ENCODE results near the gene ZFP91. TPM values are rescaled to one million over a fixed set of nuclear protein-coding genes. Genes with fewer than 3 reads are reported as not detected.

Gene ZFP91
- total RNA-seq, 4 donors from 2014 or later, result 64.9 to 94.8 (median 89.7) TPM

DNA sequence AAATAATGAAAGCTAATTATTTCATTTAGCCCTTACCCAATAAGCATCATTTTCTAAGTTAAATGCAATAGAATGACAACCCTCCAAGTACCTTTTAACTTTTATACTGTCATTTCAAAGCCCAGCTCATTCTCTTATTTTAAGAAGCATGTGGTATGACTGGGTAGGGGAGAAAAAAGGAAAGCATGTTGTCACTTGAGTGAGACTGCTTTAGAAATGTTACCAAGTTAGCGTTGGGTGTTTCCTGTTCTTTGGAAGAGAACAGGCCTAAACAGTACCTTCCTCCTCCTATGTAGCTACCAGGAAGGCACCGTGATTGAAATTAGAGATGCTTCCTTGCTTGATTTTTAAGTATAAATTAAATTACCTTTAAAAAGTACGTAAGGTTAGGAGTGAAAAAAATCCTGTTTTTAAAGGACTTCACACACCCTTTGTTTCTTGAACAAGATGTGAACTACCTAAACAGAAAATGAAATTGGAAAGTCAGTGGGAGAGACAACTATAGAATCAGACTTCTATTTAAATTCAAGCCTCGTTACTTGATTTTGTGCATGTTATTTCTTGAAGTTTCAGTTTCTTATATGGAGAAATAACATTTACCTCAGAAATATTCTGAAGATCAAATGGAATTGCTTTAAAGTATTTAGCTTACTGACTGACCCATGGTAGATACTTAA is 42.9 kb downstream of the ZFP91 start:
- H3K36me3 ChIP-seq, result peaks cover 6 to 75% of the 10 kb centered on the region in 2 donors
- TF ChIP-seq EP300 (IDR thresholded peaks at IDR 0.05) (no peak), POLR2AphosphoS5 (IDR thresholded peaks at IDR 0.05) (no peak), POLR2A (IDR thresholded peaks at IDR 0.05) (no peak)
- TF ChIP-seq, protein P1, sequence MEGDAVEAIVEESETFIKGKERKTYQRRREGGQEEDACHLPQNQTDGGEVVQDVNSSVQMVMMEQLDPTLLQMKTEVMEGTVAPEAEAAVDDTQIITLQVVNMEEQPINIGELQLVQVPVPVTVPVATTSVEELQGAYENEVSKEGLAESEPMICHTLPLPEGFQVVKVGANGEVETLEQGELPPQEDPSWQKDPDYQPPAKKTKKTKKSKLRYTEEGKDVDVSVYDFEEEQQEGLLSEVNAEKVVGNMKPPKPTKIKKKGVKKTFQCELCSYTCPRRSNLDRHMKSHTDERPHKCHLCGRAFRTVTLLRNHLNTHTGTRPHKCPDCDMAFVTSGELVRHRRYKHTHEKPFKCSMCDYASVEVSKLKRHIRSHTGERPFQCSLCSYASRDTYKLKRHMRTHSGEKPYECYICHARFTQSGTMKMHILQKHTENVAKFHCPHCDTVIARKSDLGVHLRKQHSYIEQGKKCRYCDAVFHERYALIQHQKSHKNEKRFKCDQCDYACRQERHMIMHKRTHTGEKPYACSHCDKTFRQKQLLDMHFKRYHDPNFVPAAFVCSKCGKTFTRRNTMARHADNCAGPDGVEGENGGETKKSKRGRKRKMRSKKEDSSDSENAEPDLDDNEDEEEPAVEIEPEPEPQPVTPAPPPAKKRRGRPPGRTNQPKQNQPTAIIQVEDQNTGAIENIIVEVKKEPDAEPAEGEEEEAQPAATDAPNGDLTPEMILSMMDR (IDR thresholded peaks at IDR 0.05), result no peak
- H3K4me1 ChIP-seq, result peaks cover 3 to 26% (median 6%) of the 10 kb centered on the region in 3 donors
- 61 to 72% methylated on average over 4 of the region's 4 CpGs for WGBS, 2 donors (ENCODE audit: low coverage in 1 of 2)
- no peaks in the 10 kb centered on the region for H3K27me3 ChIP-seq
- no peak overlapping the region for H3K4me3 ChIP-seq
- H3K27ac ChIP-seq, result peak overlapping the region in 2 of 4 donors; percentile 16 to 36
- H3K9me3 ChIP-seq, result no peaks in the 10 kb centered on the region
- no peak for ATAC-seq

DNA sequence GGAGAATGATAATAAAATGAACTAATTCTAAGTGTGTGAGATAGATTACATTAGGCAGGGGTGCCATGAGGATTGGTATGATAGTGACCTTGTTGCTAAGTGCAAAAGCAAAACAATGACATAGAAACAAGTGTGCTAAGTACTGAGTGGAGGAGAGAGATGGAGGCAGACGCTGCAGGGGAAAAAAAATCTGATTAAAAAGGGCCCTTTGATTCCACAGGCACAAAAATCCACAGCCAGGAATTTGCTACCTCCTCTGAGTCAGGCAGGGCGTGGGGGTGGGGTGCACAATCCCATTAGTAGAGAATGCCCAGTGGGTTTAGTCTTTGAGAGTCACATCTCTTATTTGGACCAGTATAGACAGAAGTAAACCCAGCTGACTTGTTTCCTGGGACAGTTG is 43.5 kb downstream of the ZFP91 start, which contains the start of gene CNTF:
Gene CNTF, plus strand, starts transcription at position 322 of the 400 bp plus-strand sequence. CDS start 88 bp downstream, outside the sequence.
- H3K4me3 ChIP-seq, result no peak within 1 kb of the TSS
- H3K36me3 ChIP-seq, result peaks cover under 1 to 69% of the 10 kb centered on the region in 2 donors
- no peaks in the 10 kb centered on the region for H3K9me3 ChIP-seq
- peaks cover 7 to 29% (median 7%) of the 10 kb centered on the region in 3 donors for H3K4me1 ChIP-seq
- TF ChIP-seq POLR2AphosphoS5 (IDR thresholded peaks at IDR 0.05) (no peak), EP300 (IDR thresholded peaks at IDR 0.05) (no peak), POLR2A (IDR thresholded peaks at IDR 0.05) (no peak)
- TF ChIP-seq, protein P1 (IDR thresholded peaks at IDR 0.05), result no peak
- 29 to 46% methylated on average over 1 to 2 of the region's 2 CpGs for WGBS, 2 donors (ENCODE audit: low coverage in 1 of 2)
- ATAC-seq, result no peak
- H3K27ac ChIP-seq, result peak within 1 kb of the TSS in 3 of 4 donors; percentile 16 to 55 (median 36)
- H3K27me3 ChIP-seq, result no peaks in the 10 kb centered on the region

DNA sequence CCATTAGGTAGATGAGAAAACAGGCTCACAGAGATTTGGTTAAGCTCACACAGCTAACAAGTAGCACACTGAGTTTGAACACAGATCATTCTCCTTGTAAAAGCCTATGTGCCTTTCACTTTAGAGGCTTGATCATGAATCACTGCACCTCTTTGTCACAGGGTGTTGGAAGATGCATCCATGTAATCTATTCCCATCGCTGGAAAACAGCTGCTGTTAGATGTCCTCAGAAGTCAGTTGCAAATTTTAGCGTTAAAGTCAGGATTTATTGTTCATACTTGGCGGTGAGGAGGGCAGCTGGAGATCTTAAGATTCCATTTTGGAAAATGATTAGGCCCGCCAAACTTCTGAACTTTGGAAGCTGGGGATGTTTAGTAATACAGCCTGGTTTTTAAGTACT is 46.2 kb downstream of the ZFP91 start:
- H3K9me3 ChIP-seq, result no peaks in the 10 kb centered on the region
- no peaks in the 10 kb centered on the region for H3K27me3 ChIP-seq
- 95 to 100% methylated on average over 1 to 4 of the region's 4 CpGs for WGBS, 2 donors (ENCODE audit: low coverage in 1 of 2)

DNA sequence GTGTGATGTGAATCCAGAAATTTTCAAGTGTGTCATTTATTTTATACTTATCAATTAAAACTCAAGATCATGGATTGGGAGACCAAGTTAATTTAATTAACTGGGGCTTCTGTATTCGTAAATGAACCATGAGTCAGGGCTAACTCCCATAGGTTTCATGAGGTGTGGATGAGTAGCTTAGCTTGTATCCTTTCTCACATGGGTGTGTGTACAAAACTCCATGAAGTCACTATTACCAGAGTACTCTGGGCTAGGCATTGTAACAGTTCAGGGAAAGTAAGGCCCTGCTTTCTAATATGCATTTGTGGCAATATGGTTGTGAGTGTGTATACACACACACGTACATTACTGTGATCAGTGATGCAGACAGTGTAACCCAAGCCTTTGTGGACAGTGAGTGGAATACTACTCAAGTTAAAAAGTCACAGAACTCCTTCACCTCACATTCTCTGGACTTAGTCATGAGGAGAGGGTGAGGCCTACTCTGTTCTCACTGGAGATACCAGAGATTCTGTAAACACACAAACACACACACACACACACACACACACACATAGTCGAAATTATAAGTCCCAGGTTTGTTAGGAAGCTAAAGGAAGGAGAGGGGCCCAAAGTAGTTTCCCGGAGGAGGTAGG is 47.1 kb downstream of the ZFP91 start:
- peaks cover 9 to 49% (median 13%) of the 10 kb centered on the region in 3 donors for H3K4me1 ChIP-seq
- peaks cover 0 to 33% of the 10 kb centered on the region in 2 donors for H3K36me3 ChIP-seq
- TF ChIP-seq EP300 (IDR thresholded peaks at IDR 0.05), result no peak
- no peak for TF ChIP-seq POLR2A (IDR thresholded peaks at IDR 0.05)
- no peak for TF ChIP-seq POLR2AphosphoS5 (IDR thresholded peaks at IDR 0.05)
- TF ChIP-seq, protein P1 (IDR thresholded peaks at IDR 0.05), result no peak
- ATAC-seq, result no peak
- no peak overlapping the region for H3K4me3 ChIP-seq
- H3K27ac ChIP-seq, result no peak overlapping the region
- no peaks in the 10 kb centered on the region for H3K27me3 ChIP-seq
- no peaks in the 10 kb centered on the region for H3K9me3 ChIP-seq
- WGBS, 2 donors (ENCODE audit: low coverage in 1 of 2), result 91 to 95% methylated on average over 3 of the region's 4 CpGs

More for the DNA sequence above, 46.2 kb downstream of the ZFP91 start:
- ATAC-seq, result no peak
- peaks cover 9 to 49% (median 13%) of the 10 kb centered on the region in 3 donors for H3K4me1 ChIP-seq
- H3K36me3 ChIP-seq, result peaks cover 0 to 42% of the 10 kb centered on the region in 2 donors
- TF ChIP-seq POLR2AphosphoS5 (IDR thresholded peaks at IDR 0.05), result no peak
- no peak for TF ChIP-seq EP300 (IDR thresholded peaks at IDR 0.05)
- no peak for TF ChIP-seq POLR2A (IDR thresholded peaks at IDR 0.05)
- TF ChIP-seq, protein P1 (IDR thresholded peaks at IDR 0.05), result no peak
- H3K4me3 ChIP-seq, result no peak overlapping the region
- H3K27ac ChIP-seq, result no peak overlapping the region
